ENCODE data around the gene APOA5.

GRCh38 chr11:116796548-116796947, 4.9 kb upstream of the APOA5 start:
- TF ChIP-seq NFIC (IDR thresholded peaks at IDR 0.05; ENCODE audit: borderline replicate concordance): no peak
- TF ChIP-seq, protein P1, sequence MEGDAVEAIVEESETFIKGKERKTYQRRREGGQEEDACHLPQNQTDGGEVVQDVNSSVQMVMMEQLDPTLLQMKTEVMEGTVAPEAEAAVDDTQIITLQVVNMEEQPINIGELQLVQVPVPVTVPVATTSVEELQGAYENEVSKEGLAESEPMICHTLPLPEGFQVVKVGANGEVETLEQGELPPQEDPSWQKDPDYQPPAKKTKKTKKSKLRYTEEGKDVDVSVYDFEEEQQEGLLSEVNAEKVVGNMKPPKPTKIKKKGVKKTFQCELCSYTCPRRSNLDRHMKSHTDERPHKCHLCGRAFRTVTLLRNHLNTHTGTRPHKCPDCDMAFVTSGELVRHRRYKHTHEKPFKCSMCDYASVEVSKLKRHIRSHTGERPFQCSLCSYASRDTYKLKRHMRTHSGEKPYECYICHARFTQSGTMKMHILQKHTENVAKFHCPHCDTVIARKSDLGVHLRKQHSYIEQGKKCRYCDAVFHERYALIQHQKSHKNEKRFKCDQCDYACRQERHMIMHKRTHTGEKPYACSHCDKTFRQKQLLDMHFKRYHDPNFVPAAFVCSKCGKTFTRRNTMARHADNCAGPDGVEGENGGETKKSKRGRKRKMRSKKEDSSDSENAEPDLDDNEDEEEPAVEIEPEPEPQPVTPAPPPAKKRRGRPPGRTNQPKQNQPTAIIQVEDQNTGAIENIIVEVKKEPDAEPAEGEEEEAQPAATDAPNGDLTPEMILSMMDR (IDR thresholded peaks at IDR 0.05): no peak
- TF ChIP-seq, protein P2, sequence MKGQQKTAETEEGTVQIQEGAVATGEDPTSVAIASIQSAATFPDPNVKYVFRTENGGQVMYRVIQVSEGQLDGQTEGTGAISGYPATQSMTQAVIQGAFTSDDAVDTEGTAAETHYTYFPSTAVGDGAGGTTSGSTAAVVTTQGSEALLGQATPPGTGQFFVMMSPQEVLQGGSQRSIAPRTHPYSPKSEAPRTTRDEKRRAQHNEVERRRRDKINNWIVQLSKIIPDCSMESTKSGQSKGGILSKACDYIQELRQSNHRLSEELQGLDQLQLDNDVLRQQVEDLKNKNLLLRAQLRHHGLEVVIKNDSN (IDR thresholded peaks at IDR 0.05; ENCODE audit: borderline replicate concordance, low read depth): no peak
- TF ChIP-seq, protein P3, sequence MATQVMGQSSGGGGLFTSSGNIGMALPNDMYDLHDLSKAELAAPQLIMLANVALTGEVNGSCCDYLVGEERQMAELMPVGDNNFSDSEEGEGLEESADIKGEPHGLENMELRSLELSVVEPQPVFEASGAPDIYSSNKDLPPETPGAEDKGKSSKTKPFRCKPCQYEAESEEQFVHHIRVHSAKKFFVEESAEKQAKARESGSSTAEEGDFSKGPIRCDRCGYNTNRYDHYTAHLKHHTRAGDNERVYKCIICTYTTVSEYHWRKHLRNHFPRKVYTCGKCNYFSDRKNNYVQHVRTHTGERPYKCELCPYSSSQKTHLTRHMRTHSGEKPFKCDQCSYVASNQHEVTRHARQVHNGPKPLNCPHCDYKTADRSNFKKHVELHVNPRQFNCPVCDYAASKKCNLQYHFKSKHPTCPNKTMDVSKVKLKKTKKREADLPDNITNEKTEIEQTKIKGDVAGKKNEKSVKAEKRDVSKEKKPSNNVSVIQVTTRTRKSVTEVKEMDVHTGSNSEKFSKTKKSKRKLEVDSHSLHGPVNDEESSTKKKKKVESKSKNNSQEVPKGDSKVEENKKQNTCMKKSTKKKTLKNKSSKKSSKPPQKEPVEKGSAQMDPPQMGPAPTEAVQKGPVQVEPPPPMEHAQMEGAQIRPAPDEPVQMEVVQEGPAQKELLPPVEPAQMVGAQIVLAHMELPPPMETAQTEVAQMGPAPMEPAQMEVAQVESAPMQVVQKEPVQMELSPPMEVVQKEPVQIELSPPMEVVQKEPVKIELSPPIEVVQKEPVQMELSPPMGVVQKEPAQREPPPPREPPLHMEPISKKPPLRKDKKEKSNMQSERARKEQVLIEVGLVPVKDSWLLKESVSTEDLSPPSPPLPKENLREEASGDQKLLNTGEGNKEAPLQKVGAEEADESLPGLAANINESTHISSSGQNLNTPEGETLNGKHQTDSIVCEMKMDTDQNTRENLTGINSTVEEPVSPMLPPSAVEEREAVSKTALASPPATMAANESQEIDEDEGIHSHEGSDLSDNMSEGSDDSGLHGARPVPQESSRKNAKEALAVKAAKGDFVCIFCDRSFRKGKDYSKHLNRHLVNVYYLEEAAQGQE (IDR thresholded peaks at IDR 0.05; ENCODE audit: low read depth, low read length): no peak
- no peak for TF ChIP-seq TAF1 (IDR thresholded peaks at IDR 0.05; ENCODE audit: borderline replicate concordance, low read depth, low read length)
- no peak for TF ChIP-seq JUND (IDR thresholded peaks at IDR 0.05)
- TF ChIP-seq, protein P4, sequence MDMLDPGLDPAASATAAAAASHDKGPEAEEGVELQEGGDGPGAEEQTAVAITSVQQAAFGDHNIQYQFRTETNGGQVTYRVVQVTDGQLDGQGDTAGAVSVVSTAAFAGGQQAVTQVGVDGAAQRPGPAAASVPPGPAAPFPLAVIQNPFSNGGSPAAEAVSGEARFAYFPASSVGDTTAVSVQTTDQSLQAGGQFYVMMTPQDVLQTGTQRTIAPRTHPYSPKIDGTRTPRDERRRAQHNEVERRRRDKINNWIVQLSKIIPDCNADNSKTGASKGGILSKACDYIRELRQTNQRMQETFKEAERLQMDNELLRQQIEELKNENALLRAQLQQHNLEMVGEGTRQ (IDR thresholded peaks at IDR 0.05; ENCODE audit: borderline replicate concordance, low read depth, low read length): no peak
- TF ChIP-seq MXI1 (IDR thresholded peaks at IDR 0.05; ENCODE audit: low read depth, low read length): no peak
- no peak for TF ChIP-seq PBX3 (IDR thresholded peaks at IDR 0.05)
- TF ChIP-seq TEAD4 (IDR thresholded peaks at IDR 0.05; ENCODE audit: borderline replicate concordance, insufficient read depth): no peak
- no peak for TF ChIP-seq FOXJ3 (CRISPR knock-in tag; IDR thresholded peaks at IDR 0.05)
- no peak for TF ChIP-seq EP300 (IDR thresholded peaks at IDR 0.05; ENCODE audit: borderline replicate concordance in 1 of 2, low read depth in 1 of 2, low read length in 1 of 2)
